Subcutaneous abdominal adipose tissue (tissue), 5 donors: ENCODE results near the gene PRKCH.

Source experiments
- H3K27ac ChIP-seq: one replicate; pipeline ENCODE4 v1.7.0; 2013; ENCODE audit warnings: low read depth, mild to moderate bottlenecking, inconsistent platforms, low read length, moderate library complexity
- H3K27me3 ChIP-seq, 5 donors: one replicate each; pipeline ENCODE4 v1.7.0; 2013; ENCODE audit warnings: low read length in 5 of 5, inconsistent platforms in 1 of 5; ENCODE audit not compliant: control insufficient read depth in 5 of 5, insufficient read depth in 4 of 5
- H3K36me3 ChIP-seq, 5 donors: one replicate each; pipeline ENCODE4 v1.7.0; 2013; ENCODE audit warnings: low read length in 5 of 5; ENCODE audit not compliant: control insufficient read depth in 5 of 5, insufficient read depth in 5 of 5
- H3K4me1 ChIP-seq, 5 donors: one replicate each; pipeline ENCODE4 v1.7.0; 2013; ENCODE audit warnings: low read length in 5 of 5, mild to moderate bottlenecking in 3 of 5, moderate library complexity in 1 of 5; ENCODE audit not compliant: control insufficient read depth in 5 of 5, insufficient read depth in 5 of 5
- H3K4me3 ChIP-seq, 5 donors: one replicate each; pipeline ENCODE4 v1.7.0; 2013; ENCODE audit warnings: low read length in 5 of 5, low read depth in 1 of 5
- H3K9ac ChIP-seq, 5 donors: one replicate each; pipeline ENCODE4 v1.7.0; 2013; ENCODE audit warnings: low read length in 5 of 5, mild to moderate bottlenecking in 4 of 5, moderate library complexity in 3 of 5
- H3K9me3 ChIP-seq, 5 donors: one replicate each; pipeline ENCODE4 v1.7.0; 2013; ENCODE audit warnings: low read length in 5 of 5; ENCODE audit not compliant: control insufficient read depth in 5 of 5
- donor health status: healthy.
- donor health status: healthy.
- donor health status: healthy.
- donor health status: healthy.
- donor health status: healthy.

PRKCH gene

DNA sequence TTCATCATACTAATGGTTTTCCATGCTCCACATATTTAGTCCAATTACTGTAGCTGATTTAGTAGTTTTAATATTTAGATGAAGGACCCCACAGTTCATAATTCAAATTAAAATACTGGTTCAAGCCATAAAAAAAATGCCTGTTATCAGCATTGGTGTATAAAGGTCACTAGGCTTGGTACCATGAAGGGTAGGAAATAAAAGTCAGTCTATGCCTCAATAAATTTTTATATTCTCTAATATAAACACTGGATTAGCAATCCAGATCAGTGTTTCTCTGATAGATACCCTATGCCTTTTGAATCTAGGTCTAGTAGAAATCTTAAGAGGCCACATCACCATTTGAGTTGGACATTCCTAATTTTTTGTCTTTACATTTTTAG lies 210.7 kb downstream of the PRKCH start:
- Histone ChIP-seq H3K27ac (no peak overlapping the region), H3K36me3 (peaks cover 0 to 9% (median 5%) of the 10 kb centered on the region in 5 donors), H3K4me1 (peaks cover 0 to 14% (median 3%) of the 10 kb centered on the region in 5 donors), H3K27me3 (no peaks in the 10 kb centered on the region), H3K9ac (no peak overlapping the region), H3K9me3 (no peaks in the 10 kb centered on the region), H3K4me3 (no peak overlapping the region)

DNA sequence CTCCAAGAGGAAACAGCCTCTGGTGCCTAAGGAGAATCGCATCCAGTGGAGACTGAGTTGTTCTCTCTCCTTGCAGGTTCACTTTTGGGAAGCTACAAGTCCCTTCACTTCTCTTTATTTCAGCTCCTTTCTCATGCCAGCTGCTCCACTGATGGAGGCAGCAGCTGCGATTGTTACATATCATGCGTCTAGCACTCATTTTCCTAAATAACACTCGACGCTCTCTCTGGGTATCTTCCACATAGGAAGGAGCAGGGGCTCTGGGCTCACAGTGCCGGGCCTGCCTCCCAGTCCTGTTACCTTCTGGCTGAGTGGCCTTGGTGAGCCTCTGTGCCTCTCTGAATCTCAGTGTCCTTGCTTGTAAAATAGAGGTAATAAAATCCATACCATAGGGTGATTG lies 211.4 kb downstream of the PRKCH start:
- Histone ChIP-seq H3K4me3 (no peak overlapping the region), H3K27ac (no peak overlapping the region), H3K4me1 (peaks cover 0 to 13% (median 3%) of the 10 kb centered on the region in 5 donors), H3K9ac (no peak overlapping the region), H3K9me3 (no peaks in the 10 kb centered on the region), H3K36me3 (peaks cover 0 to 9% (median 5%) of the 10 kb centered on the region in 5 donors), H3K27me3 (no peaks in the 10 kb centered on the region)

DNA sequence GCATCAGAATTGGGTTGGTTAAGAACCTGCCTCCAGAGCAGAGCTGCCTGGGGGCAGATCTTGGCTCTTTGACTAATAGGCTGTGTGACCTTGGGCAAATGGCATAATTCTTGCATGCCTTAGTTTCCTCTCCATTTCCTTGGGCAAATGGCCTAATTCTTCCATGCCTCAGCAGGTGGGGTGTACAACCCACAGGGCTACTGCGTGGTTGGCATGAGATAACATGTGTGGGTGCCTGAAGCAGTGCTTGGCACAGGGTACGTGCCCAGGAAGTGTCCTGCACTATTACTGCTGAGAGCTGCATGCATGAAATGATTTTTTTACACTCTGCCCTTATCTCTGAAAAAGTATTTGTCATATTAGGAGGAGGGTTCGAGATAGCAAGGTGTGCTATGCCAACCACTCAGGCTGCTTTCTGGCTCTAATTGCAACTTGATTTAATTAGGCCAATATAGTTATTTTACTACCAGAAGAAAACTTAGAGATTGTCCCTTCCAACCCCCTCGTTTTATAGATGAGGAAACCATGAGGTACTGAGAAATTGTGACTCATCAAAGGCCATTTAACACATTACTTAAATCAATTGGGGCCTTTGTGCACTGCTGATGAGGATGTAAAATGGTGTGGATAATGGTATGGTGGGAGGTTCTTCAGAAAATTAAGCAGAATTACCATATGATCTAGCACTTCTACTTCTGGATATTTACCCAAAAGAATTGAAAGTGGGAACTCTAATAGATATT lies 212.3 kb downstream of the PRKCH start:
- Histone ChIP-seq H3K27me3 (no peaks in the 10 kb centered on the region), H3K4me1 (peaks cover 0 to 17% (median 3%) of the 10 kb centered on the region in 5 donors), H3K9ac (no peak overlapping the region), H3K36me3 (peaks cover 0 to 8% (median 5%) of the 10 kb centered on the region in 5 donors), H3K9me3 (no peaks in the 10 kb centered on the region), H3K27ac (no peak overlapping the region), H3K4me3 (no peak overlapping the region)

DNA sequence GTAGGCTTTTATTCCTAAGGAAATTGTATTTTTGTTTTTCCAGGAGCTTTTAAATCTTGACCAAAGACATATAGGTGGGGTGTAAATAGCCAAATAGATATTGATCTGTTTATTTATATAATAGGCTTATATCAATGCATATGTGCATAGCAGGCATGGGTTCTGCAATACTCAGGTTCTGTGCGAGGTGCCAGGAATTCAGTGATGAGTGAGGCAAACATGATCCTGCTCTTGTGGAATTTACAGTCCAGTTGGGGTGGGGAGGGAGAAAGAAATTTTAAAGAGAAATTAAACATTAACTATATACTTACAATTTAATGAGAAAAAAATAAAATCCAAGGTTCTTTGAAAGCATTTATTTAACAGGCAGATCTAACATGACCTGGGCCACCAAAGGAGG lies 213.7 kb downstream of the PRKCH start:
- no peaks in the 10 kb centered on the region for H3K27me3 ChIP-seq
- H3K9me3 ChIP-seq: no peaks in the 10 kb centered on the region
- H3K4me3 ChIP-seq: no peak overlapping the region
- peaks cover 0 to 17% (median 3%) of the 10 kb centered on the region in 5 donors for H3K4me1 ChIP-seq
- H3K27ac ChIP-seq: no peak overlapping the region
- no peak overlapping the region for H3K9ac ChIP-seq
- peaks cover 0 to 8% (median 0%) of the 10 kb centered on the region in 5 donors for H3K36me3 ChIP-seq

DNA sequence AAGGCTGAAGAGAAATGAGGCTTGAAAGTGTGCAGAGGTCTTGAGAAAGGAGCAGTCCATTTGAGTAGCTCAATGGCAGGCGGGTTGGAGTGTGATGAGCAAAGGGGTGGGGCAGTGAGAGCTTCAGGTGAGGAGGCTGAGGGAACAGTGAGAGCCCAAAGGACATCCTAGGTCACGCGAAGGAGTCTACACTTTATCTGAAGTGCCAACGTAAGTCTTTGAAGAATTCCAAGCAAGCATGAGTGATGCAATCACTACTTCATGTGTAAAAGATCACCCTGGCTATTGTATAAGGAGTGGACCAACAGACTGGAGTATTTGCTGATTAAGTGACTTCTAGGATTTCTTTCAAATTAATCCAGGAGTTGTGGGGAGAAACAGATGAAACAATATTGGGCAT lies 214.1 kb downstream of the PRKCH start:
- no peaks in the 10 kb centered on the region for H3K9me3 ChIP-seq
- no peak overlapping the region for H3K27ac ChIP-seq
- peaks cover 0 to 17% (median 3%) of the 10 kb centered on the region in 5 donors for H3K4me1 ChIP-seq
- peaks cover 0 to 5% (median 0%) of the 10 kb centered on the region in 5 donors for H3K36me3 ChIP-seq
- H3K9ac ChIP-seq: no peak overlapping the region
- H3K27me3 ChIP-seq: no peaks in the 10 kb centered on the region
- no peak overlapping the region for H3K4me3 ChIP-seq

DNA sequence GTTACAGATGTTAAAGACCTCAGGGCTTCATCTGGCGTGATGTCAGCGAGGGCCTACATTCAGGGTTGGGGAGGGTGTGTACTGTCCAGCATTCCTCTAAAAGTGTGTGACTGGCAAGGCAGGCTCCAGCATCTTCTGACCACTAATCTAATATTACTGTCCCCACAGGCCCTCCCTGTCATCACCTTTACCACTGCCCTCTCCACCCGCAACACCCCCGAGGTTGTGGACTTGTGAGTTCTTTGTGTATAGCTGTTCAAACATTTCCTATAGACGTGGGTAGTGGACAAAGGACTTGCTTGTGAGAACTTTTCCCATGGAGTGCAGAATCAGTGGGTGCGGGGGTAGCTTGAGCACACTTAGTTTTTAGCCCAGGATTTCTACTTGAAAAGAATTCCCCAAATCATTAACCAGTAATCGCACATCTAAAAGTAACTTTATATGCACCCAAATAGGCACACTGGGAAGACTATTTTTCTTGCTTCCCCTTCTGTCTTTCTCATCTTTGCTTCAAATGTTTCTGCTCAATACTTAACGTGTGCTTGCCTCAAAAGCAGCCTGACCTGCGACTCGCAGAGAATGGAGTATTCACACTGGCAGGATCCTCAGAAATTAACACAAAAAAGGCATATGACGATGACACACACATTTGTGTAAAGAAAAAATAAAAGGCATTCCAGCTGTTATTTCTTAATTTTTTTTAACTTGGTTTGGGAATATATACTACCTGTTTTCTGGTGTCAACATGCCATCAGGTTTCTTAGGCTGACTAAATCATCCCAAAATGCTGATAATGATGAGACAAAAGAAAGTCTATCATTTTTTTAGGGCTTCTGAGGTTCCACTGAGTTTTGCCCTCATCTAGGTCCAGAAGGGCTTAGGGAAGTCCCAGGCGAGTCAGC lies 215.5 kb downstream of the PRKCH start:
- Histone ChIP-seq H3K36me3 (peaks cover 0 to 5% (median 0%) of the 10 kb centered on the region in 5 donors), H3K9me3 (no peaks in the 10 kb centered on the region), H3K4me3 (no peak overlapping the region), H3K27ac (peak overlapping the region; percentile 19), H3K27me3 (no peaks in the 10 kb centered on the region), H3K9ac (no peak overlapping the region), H3K4me1 (peaks cover 0 to 13% (median 2%) of the 10 kb centered on the region in 5 donors)

DNA sequence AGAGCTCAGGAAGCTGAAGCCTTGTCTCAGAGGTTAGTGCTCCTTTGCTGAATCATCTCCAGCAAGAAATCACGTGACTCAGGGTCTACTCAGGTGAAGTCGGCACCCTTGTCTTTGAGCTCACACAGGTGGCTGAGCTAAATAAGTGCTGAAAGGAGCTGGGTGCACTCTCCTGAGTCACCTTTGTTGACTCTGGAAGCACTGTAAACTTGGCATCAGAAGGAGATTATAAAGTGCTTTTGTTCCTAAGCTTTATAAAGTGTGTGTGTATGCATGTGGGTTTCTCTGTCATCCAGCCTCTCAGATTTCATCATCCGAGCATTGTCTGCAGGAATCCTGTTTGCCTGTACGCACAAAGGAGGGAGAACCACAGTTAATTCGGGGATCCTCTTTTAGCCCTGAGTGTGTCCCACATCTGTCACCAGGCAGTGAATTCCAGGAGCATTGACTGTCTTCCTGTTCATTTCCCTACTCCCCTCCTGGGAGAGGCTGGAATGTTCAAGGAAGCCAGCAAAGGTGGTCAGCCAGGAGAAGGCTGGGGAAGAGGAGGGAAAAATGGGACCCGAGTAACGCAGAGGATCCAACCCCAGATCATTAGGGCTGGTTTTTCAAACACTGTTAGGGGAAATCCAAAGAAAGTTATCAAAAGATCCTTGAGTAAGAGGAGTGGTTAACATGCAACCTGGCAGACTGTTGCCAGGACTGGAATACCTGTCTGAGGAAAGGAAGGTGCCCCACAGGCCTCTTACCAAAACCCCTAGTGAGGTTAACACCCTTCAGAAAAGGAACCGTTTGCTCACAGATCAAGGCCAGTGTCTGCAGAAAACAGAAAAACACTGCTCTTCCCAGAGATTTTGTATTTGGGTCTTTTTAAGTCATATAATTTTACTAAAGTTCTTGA lies 216.4 kb downstream of the PRKCH start:
- Histone ChIP-seq H3K27me3 (no peaks in the 10 kb centered on the region), H3K4me3 (no peak overlapping the region), H3K9ac (no peak overlapping the region), H3K36me3 (peaks cover 0 to 5% (median 0%) of the 10 kb centered on the region in 5 donors), H3K27ac (peak overlapping the region; percentile 18), H3K4me1 (peaks cover 0 to 17% (median 6%) of the 10 kb centered on the region in 5 donors), H3K9me3 (no peaks in the 10 kb centered on the region)

DNA sequence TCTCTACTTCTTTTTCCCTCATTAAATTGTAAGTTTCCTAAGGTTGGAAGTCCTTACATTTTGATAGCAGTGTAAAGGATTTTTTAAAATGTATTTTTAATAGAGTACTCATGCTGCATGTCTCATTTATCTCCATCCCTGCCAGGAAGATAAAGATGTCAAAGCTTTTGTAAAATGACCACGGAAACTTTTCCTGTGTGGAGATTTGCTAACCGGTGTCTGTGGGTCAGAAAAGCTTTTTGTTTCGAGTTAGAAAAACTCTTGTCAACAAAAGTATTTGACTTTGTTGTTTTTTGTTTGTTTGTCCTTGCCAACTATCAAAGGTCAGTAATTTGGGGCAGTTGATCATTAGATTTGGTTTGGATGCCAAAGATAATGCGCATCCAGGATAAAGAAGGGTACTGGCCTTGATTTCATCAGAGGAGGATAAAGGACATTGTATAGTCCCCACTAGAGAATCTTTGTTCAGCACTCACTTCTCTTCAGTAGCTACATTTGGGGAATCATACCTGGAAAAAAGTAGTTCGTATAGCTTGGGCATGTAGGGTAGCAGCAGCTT lies 217.2 kb downstream of the PRKCH start:
- H3K4me3 ChIP-seq: no peak overlapping the region
- no peak overlapping the region for H3K27ac ChIP-seq
- no peaks in the 10 kb centered on the region for H3K9me3 ChIP-seq
- H3K9ac ChIP-seq: no peak overlapping the region
- H3K4me1 ChIP-seq: peaks cover 6 to 24% (median 14%) of the 10 kb centered on the region in 5 donors
- peaks cover 0 to 5% (median 0%) of the 10 kb centered on the region in 5 donors for H3K36me3 ChIP-seq
- no peaks in the 10 kb centered on the region for H3K27me3 ChIP-seq

DNA sequence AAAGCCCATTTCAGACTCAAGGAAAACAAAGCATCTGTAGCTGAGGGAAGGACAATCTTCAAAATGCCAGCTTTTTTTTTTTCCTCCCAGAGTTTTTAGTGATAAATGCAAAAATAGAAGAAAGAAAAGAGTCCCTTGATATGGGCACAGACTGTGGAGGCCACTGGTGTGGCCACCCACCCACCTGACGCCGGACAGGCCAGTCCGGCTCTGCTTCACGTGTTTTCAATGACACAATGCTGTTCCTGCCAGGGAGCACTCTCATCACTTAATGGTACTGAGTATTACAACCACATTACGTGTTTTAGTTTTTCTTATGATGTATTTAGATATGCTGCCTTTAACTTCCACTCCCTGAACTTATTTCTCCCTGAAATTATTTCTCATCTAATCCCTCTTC lies 218.3 kb downstream of the PRKCH start:
- Histone ChIP-seq H3K4me3 (no peak overlapping the region), H3K4me1 (peaks cover 8 to 35% (median 19%) of the 10 kb centered on the region in 5 donors), H3K9me3 (no peaks in the 10 kb centered on the region), H3K27me3 (no peaks in the 10 kb centered on the region), H3K27ac (no peak overlapping the region), H3K9ac (no peak overlapping the region), H3K36me3 (peaks cover 0 to 5% (median 0%) of the 10 kb centered on the region in 5 donors)
